NAMALWA (cell line): Measurements from ENCODE around the gene HPCAL1.
"Not testable (repeated sequence)": the region's sequence is repeated elsewhere in the genome, so short reads cannot be mapped to it uniquely, and the experiment has no call there.

Source experiments
- DNase-seq: peaks from one replicate; pipeline ENCODE4 v3.0.0-alpha.2; 2015; ENCODE audit warnings: low spot score

The HPCAL1 gene

DNA sequence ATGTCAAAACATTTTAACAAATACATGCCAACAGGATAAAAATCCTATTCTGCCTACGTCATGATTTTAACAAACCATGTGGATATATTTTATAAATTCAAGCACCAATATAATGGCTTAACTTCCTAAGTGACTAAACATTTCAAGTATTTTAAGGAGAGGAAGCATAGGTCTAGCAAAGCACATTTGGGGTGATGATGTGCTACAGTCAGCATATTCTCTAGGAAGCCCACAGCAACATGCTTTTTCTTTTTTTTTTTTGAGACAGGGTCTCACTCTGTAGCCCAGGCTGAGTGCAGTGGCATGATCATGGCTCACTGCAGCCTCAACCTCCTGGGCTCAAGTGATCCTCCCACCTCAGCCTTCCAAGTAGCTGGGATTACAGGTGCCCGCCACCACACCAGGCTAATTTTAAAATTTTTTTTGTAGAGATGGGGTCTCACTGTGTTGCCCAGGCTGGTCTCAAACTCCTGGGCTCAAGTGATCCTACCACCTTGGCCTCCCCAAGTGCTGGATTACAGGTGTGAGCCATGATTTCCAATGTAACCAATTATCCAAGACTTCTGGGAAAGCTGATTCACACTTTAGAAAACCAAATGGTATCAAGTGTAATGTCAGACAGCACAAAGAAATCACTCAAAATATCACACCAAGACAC, 139.9 kb downstream of the HPCAL1 start:
- not testable (repeated sequence) for DNase-seq

DNA sequence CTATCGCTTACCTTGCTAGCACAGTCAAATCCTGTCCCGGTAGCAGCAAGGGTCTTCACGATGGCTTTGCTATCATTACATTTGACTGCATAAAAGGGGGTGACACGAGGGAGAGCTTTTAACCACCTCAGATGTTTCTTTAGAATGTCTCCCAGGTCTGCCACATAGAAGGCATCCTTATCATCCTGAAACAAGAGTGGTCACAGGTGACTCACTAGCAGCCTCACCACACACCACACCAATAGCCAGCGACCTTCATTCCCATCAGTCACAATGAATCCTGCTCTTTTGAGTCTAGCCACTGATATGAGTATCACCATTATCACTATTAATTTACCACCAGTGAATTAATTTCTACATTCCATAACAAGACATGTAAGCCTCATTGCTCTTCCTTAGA, 141.8 kb downstream of the HPCAL1 start:
- DNase-seq, result no peak

DNA sequence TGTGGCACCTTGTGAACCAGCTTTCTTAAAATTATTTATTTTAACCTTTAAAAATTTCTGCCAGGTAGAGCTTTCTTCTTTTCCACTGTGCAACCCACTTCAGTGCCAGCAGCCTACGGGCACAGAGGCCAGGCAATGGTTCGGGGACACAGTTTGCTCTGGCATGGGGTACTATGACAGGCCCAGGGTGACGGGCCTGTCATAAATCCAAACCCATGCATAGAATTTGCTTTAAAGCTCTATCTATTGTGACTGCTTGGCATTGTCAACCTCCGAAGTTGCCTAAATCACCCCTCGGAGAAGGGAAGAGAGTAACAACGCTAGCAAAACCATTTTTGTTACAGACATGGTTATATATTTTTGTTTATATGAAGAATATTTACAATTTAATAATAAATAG, 143.9 kb downstream of the HPCAL1 start:
- DNase-seq, result peak; percentile 53

DNA sequence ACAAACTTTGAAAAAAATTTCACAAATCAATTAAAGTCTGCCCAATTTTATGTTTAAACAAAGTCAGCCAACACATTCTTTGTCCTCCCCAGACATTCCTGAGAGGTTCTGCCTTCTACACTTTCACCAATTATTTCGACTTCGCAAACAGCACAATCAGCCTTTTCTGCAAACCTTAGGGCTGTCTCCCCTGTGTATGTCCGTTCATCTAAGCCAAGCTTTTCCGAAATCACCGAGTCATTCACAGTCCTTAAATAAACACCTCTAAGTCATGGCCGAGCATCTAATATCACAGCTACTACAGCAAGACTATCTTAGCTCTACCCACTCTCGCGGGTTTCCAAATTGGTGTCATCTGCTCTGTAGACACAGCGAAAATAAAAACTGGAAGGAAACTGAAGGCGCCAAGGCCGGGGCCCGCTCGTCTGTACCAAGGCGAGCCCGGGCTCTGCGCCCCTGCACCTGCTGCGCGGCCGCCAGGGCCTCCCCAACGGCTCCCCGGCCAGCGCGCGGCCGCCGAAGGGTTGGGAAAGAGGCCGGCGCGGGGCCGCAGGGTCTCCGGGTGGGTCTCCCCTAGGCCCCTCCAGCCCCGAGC, 144.7 kb downstream of the HPCAL1 start:
- peak; percentile 79 for DNase-seq

DNA sequence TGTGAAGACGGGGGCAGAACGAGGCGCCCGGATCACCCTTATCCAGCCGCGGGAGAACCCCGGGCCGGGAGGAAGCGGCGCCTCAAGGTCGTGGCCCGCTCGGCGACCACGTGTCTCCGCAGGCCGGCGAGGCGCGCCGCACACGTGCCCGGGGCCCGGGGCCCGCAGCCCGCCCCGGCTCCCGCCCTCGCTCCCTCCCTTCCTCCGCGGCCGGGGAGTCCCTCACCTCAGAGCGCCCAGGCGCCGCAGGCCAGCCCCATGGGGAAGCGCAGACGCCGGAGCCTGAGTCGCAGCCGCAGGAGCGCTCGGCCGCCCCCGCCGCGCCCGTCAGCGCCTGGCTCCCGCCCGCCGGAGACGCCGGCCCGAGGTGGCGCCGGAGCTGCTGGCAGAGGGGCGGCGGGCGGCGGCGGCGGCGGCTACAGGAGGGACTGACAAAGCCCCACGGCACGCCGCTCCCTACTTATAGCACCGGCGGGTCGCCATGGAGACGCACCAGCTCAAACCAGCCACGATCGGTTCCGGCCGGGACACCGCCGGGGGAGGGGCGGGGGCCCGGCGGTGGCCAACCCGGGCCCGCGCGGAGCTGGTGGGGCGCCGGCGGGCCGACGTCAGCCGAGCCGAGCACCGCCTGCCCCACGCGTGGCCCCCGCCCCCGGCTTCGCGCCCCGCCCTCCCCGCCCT, 145.3 kb downstream of the HPCAL1 start, which contains the start of gene ODC1:
ODC1 (minus strand) TSS at position 433 of the 681 bp plus-strand sequence. CDS start 3,295 bp downstream, outside the sequence.
- DNase-seq, result peak; percentile 96

DNA sequence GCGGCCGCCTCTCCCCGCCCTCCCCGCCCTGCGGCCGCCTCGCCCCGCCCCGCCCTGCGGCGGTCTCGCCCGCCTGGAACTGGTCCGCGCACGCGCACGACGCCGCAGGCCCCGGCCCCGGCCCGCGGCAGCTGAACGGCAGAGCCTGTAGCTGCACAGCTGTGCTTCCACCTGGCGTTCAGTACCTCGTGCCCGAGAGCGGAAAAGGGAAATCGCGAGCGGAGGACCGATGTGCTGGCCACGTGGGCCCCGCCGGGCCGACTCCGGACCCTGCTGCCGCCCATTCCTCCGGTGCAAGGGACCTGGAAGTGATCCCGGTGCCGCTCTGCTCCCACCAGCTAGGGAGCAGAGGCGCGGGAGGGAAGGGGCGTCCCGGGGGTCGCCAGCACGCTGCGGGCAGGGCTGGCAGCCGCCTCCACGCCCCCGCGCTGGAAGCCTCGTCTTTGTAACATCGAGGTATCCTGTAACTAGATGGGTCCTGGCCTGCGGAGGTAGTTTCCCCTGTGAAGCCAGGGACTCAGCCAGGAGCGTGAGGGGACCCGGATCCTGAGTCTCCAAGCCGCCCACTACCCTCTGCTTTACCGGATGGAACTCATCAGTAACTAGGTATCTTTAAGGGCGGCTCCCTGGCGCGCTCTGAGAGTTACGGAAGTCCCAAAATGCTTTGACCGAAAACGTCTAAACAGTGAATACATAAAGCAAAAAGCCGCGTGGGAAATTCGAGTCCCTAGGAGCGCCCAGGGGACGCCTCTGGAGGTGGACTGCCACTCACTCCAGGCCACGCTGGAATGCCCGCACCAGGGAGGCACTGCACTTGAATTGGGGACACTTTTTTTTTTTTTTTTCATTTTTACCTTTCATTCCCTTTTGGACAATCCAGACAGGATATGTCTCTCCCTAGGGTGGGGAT, 146.1 kb downstream of the HPCAL1 start:
- peak; percentile 96 for DNase-seq

DNA sequence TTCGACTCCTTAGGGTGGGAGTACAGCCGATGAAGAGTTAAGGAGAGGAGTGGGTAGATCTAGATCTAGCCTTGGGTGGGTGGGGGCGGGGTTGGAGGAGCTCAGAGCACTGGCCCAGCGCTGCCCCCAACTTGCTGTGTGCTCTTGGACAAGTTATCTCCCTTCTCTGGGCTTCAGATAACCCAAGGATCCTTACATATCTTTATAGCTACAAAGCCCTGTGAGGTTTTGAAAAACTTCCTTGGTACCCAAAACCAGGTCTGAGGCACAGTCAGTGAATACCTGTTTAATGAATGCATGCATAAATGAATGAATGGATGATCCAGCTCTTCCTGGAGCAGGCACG, 146.8 kb downstream of the HPCAL1 start:
- DNase-seq, result no peak

DNA sequence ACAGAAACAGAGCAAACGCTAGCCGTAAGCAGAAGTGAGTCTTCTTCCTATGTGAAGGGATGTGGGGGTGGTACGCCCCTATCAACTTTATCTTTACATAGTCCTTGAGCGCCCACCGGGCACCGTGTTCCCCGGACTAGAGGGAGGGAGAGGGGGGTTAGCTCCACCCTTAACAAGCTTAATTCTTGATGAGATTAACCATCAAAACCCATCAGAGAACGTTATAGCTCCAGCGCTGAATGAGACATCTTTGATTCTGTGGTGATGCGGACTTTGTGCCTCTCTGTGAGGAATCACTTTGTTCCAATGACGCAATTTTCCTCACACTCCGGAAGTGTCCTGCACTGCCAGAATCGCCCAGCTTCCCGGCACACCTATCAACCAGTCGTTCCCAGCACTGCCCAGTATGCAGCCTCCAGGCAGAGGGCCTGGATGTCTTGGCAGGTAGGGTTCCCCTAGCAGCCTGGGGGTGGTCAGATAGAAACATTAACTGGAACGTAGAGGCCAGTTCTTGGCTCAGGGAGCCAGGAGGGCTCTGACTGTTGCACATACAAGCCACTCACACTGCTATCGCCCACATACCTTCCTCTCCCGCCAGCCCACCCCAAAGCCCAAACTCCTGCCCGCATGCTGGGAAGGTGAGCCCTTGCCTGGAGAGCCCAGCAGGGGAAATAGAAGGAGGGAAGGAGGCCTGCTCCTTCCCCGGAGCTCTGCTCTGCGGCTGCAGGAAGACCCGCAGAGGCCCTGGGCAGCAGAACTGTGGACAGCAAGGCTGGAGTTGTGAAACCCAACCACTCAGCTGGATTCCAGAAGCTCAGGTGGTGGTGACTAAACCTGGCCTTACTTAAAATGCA, 147.4 kb downstream of the HPCAL1 start:
- no peak for DNase-seq

DNA sequence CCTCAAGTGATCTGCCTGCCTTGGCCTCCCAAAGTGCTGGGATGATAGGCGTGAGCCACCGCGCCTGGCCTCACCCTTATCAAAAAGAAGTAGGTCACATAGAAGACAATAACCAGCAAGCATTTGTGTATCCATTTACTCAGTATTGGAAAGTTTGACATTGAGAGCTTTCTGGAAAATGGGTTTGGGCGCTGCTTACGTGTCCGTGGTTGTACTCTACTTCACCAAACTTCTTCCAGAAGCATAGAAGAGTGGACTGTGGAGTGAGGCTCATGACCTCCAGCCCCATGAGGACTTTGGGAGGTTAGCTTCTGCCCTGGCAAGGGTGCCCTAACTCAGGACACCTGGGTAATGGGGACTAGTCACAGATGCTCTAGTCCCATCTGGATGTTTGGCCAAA, 149.1 kb downstream of the HPCAL1 start:
- DNase-seq, result no peak

DNA sequence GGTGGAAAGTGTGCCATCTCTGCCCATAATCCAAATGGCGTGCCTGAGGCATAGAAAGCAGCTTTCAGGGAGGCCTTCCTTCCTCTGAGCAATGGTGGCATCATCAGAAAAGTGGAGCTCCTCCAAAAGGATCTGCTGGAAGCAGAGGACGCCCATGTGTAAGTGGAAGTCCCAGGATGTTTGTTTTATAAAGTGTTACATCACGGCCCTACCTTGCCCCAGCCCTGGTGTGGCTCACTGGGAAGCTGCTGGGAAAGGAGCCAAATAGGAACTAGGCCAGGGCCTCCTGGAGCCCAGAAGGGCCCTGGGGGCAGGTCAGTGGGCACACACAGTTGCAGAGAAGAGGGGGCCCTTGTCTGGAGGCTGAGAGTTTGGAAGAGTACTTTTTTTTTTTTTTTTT, 149.6 kb downstream of the HPCAL1 start:
- DNase-seq, result no peak

DNA sequence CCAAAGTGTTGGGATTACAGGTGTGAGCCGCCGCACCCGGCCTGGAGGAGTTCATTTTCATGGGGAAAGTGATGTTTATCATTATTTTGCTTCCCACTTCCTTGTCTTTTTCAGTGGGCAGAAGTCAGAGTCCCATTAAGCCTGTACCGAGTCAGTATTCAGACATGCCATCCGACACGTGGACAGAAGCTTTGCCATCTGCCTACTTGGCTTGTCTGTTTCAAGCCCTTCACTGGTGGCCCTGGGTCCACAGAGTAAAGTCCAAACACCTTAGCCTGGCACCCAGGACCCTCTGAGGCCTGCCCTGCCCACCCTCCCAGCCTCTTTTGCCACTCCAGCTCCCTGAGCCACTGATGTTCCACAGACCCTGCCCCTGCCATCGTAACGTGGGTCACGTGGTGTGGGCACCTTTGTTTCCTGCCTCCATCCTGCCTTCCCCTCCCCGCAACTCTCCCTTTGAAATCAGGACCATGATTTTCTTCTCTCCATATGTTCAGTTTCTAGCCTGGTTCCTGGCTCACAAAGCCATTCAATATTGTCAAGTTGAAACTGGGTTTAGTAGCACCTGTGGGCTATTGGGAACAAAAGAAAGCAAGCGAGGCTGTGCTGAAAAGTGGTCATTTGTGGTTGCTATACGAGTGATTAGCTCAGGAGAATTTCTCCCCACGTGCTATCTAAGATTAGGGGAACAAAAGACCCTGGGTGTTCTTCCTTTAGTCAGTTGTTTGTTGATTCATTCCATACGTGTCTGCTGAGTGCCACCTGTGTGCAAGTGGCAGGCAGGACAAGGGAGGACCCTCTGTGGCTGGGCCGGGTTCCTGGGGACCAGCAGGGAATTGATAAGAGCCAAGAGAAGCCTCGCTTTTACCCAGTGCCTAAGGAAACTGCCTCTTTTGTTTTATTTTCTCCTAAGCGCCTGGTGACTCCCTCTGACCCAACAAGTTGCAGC, 150.5 kb downstream of the HPCAL1 start:
- no peak for DNase-seq

DNA sequence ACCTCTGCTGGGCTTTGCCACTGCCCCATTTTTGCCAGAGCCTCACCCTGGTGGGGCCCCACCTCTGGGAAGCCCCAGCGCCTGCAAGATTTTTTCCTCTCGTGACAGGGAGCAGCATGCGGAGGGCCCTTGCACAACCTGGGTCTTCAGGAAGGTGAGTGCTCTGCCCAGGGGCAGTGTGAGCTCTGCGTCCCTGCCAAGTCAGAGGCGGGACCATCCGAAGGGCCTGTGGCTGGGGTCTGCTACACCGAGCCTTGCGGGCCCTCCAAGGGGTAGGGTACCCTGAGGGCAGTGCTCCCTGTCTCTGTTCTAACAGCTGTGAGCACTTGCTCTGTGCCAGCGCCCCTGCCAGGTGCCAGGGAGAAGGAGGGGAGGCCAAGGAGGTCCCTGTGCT, 151.2 kb downstream of the HPCAL1 start:
- DNase-seq, result no peak

DNA sequence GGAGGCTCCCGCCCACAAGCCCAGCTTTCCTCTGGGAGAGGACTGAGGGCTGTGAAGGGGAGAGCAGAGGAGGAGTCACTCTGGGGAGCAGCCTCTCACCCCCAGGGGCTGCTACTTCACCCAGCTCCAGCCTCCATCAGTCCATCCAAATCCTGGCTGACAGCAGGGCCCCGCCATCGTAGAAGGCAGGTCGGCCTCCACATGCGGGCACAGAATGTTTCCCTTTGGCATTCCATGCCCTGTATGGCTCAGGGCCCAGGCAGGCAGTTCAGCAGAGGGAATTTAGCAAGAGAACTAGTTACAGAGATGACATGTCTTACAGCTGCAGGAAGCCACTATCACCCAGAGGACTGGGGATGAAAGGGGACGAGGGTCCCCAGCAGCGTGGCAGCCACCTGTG, 151.8 kb downstream of the HPCAL1 start:
- no peak for DNase-seq

DNA sequence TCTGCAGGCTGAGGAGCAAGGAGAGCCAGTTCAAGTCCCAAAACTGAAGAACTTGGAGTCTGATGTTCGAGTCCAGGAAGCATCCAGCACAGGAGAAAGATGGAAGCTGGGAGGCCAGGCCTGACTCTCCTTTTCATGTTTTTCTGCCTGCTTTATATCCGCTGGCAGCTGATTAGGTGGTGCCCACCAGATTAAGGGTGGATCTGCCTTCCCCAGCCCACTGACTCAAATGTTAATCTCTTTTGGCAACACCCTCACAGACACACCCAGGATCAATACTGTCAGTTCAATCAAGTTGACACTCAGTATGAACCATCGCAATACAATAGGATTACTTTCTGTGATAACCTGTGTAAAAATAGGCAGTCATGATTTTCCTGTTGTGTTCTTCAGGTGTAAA, 154.5 kb downstream of the HPCAL1 start:
- DNase-seq, result not testable (repeated sequence)

DNA sequence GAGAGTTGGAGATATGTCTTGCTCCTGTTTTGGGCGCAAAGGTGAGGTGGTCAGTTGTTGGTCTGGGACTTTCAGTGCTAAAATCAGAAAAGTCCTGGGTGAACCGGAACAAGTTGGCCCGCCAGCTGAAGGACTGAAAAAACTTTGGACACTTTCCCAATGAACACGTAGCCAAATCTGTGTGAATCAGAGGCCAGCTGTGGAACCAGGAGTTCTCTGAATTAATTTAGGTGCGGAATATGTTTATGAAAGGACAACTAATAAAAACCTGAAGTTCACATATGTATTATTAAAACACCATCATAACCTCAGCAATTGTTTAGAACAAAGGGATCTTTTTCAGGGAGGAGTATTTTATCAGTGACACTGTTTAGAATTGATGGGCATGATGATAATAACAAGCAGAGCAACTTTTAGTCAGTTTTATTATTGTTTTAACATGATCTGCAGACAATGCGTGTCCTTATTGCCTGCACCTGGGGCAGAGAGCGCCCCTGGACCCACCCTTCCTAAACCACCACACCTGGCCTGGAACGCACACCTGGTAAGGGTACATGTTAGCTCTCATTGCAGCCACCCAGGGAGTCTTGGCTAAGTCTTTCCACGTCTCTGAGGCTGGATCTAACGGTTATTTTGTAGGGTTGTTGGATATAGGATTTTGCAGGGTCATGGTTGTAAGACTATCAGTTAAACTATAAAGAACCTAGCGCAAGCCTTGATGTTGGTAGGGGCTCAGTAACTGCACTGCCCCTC, 155.3 kb downstream of the HPCAL1 start:
- DNase-seq, result no peak

DNA sequence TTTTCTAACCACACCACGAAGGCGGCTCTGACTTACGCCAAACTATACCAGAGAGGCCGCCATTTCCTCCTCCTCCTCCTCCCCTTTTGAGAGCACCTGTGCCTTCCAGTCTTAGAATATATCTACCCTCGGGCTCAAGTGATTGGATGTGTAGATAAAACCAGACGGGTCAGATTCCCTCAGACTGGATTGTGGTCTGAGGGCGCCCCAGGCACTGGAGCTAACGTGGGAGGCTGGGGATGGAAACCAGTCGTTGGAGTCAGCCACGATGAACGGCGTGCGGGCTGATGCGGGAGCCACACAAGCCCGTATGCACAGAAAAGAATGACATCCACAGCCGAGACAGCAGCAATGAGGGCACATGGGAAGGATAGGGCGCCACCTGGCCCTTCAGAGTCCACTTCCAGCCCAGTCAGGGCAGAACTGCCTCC, 157.7 kb downstream of the HPCAL1 start:
- DNase-seq, result no peak

DNA sequence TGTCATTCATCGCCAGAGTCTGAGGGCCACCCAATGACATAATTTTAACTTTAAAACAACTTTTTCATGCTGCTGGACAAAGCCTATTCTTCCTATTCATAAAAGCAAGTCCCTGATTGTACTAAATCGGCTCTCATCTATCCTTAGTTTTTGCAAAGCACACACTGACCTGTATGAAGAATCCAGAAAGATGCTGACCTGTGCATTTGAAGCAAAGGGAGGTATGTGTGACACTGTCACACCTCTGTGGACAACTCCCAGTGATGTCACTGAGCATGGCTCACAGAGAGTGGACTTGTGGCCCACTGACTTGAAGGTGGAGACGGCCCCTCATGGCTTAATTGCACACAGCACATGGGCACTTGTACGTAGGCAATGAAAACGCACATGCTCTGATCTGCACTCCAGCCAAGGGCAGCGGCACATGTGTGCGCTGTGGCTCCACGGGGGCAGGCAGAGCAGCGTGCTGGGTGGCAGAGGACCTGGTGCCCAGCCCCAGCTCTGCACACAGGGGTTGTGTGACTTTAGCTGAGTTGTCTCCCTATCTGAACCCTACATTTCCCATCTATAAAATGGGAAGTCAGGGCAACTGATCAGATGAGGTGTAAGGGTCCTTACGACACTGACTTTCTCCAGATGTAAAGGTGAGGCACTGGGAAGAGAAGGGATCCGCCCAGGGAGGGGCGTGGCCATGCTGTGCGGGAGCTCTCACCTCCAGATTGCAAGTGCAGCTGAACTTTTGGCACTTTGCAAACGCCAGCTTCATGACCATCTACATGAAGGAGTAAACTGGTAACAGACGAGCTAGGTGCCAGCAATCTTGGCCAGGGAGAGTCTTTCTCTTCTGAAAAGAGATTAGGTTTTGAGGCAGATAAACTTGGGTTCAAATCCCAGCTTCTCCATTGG, 159.7 kb downstream of the HPCAL1 start:
- no peak for DNase-seq

DNA sequence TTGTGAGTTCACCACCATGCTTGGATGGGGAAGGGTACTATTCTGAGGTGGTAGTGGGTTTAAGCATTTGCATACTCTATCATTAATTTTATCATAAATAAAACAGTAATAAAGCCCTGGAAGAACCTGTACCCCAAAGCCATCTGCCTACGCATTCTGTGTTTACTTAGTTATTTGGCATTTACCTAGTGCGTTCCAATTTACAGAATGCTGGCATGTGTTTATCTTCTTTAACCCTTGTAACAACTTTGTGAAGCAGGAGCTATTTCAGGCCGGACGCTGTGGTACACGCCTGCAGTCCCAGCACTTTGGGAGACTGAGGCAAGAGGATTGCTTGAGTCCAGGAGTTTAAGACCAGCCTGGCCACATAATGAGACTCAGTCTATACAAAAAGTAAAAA, 163.2 kb downstream of the HPCAL1 start:
- no peak for DNase-seq

DNA sequence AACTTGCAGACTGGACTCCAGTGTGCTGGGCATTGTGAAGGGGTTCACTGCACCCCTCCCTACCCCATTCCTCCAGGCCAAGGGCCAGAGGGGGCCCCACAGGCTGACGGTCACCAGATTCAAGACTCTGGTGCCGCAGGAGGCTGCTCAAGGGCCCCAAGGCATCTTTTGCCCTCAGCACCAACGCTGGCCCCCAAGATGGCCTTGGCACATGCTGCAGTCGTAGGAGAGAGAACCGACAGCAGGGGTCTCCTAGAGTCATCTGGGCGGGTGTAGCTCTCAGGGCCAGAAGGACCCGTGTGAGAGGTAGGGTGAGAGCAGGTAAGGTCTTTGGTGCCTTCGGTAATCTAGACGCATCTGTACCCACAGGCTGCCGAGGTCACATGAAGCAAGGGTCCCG, 164.1 kb downstream of the HPCAL1 start:
- DNase-seq, result no peak
